Measurements from ENCODE around the gene GNPAT.
"Not testable (repeated sequence)": the region's sequence is repeated elsewhere in the genome, so short reads cannot be mapped to it uniquely, and the experiment has no call there.

GNPAT gene

DNA sequence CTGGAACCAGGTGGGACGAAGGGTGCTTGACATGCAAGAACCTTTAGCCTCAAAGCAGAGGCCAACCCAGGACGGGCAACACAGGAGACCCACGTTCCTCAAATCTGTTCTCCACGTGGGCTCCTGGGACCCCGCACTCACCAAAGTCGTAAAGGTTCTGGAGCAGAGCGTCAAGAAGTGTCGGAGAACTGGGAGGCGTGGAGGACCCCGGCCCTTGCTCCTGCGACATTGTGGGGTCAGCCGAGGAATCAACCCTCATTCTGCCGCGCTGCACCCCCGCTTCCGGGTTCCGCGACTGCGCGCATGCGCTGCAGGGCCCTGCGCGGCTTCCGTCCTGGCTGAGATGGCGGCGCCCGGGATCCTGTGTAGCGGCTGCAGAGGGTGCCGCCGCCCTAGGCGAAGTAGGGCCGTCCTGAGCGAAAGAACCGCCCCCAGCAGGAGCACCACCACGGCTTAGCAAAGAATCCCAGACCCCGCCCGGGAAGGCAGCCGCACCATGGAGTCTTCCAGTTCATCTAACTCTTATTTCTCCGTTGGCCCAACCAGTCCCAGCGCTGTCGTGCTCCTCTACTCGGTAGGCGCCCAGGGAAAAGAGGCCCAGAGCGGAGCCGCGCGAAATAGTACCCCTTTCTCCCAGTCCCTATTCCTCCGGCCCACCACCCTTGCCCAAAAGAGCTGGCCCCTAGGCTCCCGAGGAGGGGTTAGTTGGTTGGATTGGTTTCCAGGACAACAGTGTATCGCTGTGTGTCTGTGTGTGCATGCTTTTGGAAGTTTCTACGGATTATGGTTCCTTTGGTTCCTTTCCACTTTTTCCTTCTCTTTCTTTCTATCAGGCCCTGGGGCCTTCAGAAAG is at the start of gene GNPAT:
Gene GNPAT, plus strand, starts transcription at position 330 of the 853 bp plus-strand sequence. Its CDS starts 167 bp downstream, at position 497.
- peak; percentile 43 for DNase-seq

GRCh38 chr1:231192620-231193163 is 48.3 kb upstream of the GNPAT start:
- no peak for DNase-seq

GRCh38 chr1:231193710-231194340 is 47.2 kb upstream of the GNPAT start:
- DNase-seq: no peak

DNA sequence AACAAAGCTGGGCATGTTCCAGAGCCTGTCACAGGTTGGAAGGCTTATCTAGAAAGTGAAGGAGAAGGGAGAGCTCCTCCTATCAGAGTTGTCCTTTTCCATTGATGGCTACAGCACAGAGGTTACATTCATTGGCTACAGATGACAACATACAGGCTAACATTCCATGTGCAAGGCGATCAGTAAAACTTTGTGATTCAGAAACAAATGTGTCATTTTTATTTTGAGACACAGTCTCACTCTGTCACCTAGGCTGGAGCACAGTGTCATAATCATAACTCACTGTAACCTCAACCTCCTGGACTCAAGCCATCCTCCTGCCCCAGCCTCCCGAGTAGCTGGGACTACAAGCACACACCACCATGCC is 46.6 kb upstream of the GNPAT start:
- DNase-seq: no peak

DNA sequence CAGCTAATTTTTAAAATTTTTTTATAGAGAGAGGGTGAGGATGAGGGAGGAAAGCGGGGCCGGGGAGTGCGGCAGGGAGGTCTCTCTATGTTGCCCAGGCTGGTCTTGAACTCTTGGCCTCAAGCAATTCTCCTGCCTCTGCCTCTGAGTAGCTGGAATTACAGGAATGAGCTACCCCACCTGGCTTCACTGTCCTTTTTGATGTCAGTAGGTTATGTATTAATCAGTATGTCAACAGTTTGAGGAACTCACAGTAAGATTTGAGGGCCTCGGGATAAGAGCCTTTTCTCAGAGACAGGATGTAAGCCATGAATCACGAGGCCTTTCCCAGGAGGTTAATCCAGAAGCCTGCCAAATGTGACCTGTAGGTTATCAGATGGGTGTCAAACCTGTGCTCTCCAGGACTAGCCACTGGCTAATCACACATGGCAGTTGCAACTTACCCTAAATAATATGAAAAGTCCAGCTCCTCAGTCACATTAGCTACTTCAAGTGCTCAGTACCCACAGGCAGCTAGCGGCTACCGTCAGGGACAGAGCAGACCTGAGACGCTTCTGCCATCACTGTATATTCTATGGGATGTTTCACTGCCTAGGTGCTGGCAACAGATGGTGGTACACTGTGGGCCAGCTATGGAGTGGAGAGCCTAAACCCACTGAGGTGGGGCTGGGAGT is 46.0 kb upstream of the GNPAT start:
- no peak for DNase-seq

- no peak for DNase-seq
These were observed 44.7 kb upstream of the GNPAT start for GRCh38 chr1:231196307-231196706.

GRCh38 chr1:231196728-231197127 is 44.3 kb upstream of the GNPAT start:
- no peak for DNase-seq

GRCh38 chr1:231199868-231200267 is 41.1 kb upstream of the GNPAT start:
- DNase-seq: no peak

GRCh38 chr1:231200388-231201031 is 40.5 kb upstream of the GNPAT start:
- no peak for DNase-seq

DNA sequence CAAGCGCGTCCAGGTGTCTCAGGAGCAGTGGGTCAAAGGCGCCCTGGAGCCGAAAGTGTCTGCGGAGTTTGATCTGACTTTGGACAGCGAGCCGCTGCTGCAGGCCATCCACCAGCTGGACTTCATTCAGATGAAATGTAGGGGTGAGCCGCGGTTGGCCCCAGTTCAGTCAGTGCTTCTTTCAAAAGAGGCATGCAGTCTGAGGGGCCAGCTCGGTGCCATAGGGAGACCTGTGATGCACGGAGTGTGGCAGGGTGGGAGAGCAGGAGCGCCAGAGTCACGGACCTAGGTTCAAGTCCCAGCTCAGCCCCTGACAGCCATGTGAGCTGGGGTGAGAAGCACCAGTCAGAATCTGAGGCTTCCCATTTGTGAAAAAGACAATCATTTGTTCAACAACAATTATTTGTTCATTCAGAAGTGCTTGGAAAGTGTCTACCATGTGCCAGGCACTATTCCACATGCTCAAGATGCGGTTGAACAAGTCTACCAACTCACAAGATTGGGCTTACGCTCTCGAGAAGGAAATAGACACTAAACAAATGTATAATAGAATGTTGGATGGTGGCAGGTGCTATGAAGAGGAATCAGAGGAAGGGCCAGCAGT is 39.5 kb upstream of the GNPAT start:
- no peak for DNase-seq

DNA sequence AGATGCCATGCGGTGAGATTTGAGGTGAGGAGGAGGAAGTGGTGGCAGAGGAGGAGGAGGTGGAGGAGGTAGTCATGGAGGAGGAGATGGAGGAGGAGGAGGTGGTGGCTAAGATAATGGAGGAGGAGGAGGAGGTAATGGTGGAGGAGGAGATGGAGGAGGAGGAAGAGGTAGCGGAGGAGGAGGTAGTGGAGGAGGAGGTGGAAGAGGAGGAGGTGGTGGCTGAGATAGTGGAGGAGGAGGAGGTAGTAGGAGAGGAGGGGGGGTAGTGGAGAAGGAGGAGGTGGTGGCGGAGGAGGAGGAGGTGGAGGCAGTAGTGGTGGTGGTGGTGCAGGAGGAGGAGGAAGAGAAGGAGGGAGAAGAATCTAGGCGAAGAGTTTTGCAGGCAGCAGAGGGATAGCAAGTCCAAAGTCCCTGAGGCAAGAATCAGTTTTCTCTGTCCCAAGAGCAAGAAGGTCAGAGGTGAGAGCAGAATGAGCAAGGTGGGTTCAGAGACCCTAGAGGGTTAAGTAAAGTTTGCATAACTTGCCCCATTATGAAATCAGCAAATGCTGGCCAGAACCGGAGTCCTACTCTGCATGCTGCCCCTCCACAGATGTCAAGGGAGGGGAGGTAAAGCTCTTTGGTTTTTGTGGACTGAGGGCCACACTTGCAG is 38.9 kb upstream of the GNPAT start:
- DNase-seq: no peak

DNA sequence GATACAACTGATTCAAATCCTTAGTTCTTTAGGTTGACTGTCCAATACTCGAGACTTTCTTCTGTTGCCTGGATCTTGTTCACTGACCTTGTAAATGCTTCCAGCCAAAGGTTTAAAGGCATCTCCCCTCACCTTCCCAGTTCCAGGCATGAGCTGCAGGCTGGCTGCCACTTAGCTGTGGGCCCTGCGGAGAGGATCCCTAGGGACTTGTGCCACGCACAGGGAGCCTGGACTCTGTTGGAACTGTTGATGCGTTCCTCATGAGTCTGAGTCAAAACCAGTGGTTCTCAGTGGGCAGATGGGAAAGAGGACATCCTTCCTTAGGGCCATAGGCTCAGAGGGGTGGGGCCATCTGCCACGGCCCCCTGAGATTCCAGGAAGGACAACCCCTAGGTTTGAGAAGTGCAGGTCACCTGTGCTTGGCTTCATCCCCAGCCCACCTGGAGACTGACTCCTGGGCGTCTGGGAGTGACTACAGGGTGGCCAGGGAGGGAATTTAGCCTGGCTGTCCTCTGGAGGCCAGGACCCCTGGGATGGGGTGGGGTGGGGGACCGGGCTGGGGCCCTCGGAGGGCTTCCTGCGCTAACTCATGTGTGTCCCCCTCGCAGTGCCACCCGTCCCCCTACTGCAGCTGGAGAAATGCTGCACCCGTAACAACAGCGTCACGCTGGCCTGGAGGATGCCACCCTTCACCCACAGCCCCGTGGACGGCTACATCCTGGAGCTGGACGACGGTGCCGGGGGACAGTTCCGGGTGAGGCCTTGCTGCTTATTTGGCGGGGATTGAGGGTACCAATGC is 37.6 kb upstream of the GNPAT start:
- DNase-seq: no peak

DNA sequence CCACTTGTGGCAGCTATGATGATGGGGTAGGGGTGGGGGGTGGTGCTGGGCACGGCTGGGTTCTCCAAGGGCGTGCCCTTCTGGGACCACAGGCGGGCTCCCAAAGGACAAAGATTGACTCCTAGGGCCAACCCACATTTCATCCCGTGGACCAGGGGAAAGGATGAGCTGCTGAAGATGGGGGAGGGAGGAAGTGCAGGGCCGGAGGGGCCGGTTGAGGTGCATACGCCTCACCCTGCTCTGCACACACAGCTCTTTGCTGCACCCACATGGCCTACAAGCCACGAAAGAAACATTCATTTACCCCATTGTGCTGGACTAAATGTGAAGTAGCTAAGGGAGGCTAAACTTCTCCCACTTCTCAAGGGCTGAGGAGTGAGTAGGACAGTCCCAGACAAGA is 34.2 kb upstream of the GNPAT start:
- DNase-seq: no peak

GRCh38 chr1:231207437-231207836 is 33.6 kb upstream of the GNPAT start:
- no peak for DNase-seq

- no peak for DNase-seq
These were observed 32.0 kb upstream of the GNPAT start for GRCh38 chr1:231208980-231209379.

GRCh38 chr1:231209531-231209930 is 31.5 kb upstream of the GNPAT start:
- no peak for DNase-seq

- DNase-seq: no peak
These were observed 30.9 kb upstream of the GNPAT start for GRCh38 chr1:231210126-231210525.

GRCh38 chr1:231211005-231211857 is 29.8 kb upstream of the GNPAT start:
- no peak for DNase-seq

GRCh38 chr1:231212301-231212700 is 28.7 kb upstream of the GNPAT start:
- not testable (repeated sequence) for DNase-seq
